M059J (cell line): ENCODE results near the gene FGFR1OP2. TPM values are rescaled to one million over a fixed set of nuclear protein-coding genes. Genes with fewer than 3 reads are reported as not detected.
"Not testable (repeated sequence)": the region's sequence is repeated elsewhere in the genome, so short reads cannot be mapped to it uniquely, and the experiment has no call there.

Experiments used
- DNase-seq: peaks from one replicate; pipeline ENCODE4 v3.0.0-alpha.2; 2012; ENCODE audit warnings: low read depth
- total RNA-seq: library from RNA; depleted of rRNA; stranded (reverse); fragments of >200 nt; shearing (Covaris generic); gene quantifications from 2 replicates; pipeline ENCODE4 v1.2.3, GENCODE V29; 2014; rRNA removed

Gene FGFR1OP2
- total RNA-seq = 46.2 and 63.2 TPM in 2 replicates

DNA sequence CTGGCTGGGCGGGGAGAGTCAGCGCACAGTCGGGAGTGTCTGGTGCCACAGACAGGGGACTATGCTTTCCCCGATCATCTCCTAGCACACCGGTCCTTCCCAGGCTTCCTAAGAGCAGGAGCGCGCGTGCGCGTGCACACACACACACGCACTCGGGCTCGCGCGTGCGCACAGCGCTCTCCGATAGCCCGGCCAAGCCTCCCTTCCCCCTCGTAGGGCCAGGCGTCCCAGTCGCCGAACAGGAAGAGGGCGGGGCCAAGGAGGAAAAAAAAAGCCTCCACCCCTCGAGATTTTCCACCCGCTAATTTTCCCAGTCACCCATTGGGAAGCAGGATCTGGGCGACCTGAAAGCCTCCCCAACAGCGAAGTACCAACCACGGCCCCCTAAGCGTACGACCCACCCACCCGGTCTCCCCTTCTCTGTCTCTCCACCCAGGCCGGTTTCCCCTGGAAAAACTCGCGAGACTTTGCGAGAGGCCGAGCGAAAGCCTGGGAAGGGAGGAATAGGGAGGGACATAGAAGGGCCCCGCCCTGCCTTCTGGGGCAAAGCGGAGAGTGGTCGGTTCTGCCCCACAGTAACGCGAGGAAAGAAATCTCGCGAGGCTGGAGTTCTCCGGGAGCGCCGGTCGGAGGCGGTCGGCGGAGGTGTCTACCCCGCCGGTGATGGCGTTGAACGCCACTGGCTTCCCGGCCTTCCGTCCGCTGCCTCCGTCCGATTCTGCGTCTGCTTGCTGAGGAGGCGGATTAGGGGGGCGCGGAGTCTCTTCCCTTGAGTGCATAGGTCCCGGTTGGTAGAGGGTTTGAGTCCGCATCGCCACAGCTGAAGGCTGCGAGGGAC, at the start of gene FGFR1OP2, which contains the start of gene INTS13:
TSS of gene FGFR1OP2 (plus strand) at position 608 of the 838 bp plus-strand sequence. CDS start 15,689 bp downstream, outside the sequence.
TSS of gene INTS13 (minus strand) at position 119 of the 838 bp plus-strand sequence. CDS start 1,178 bp downstream, outside the sequence.
- DNase-seq = peak; percentile 98

DNA sequence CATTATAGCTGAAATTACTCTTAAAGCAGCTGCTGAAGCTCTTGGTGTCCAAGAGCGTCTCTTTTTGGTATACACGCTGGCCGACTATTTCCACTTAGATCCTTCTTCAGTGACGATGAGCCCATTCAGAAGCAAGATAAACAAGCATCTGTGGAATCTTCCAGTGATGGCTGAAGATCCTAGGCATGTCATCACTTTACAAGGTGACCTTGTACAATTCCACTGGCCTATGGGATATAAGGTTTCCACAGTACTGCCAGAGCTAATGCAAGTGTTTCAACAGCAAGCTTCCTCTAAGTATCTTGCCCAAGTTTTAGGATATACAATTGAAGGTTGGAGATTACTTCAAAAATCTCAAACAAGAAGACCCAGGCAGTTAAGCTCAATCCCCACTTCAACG, 47.5 kb upstream of the FGFR1OP2 start:
- DNase-seq = no peak

DNA sequence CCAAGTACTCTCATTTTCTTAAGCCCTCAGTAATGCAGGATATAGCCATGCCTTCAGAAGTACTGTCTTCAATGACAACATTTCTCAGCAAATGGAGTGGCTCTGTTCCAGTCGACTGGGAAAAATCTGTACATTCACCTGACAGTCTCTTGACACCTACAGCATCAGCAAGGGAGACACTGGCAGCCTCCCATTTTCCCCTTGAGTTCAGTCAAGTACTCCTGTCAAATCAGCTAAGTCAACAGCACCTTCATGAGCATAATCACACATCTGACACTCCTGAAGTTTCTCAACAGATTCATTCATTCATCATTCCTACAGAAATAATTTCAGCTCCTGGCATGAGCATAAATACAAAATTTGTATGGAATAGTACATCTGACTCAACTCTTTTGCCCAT, 46.6 kb upstream of the FGFR1OP2 start:
- no peak for DNase-seq

DNA sequence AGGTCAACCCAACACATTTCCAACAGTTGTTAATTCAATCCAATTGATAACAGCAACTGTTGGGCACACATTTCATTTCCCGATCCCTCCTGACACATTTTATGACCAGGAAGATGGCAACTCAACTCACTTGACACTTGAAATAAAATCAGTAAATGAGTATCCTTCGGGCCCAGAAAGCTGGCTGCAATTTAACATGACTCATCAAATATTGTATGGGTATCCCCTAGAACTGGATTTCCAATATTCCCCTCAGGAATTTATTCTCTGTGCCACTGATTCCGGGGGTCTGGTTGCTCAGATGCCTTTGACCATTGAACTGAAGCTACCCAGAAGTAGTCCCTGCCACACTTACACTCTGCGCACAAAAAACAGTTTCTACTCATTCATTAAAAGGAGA, 42.6 kb upstream of the FGFR1OP2 start:
- DNase-seq = no peak

DNA sequence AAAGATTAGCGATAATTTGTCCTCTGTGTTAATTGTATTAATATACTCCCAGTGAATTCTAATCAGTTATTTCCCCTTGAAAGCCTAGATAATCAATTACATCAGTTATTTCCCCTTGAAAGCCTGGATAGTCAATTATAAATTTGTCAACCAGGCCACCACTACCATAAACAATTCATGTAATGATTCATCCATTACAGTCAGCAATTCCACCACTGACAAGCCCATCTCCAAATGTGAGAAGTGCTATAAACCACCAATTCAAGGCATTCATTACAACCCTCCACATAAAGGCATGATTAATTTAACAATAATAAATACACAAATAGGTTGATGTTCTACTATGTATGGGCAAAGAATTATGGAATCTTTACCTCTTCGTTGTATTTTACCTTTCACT, 41.4 kb upstream of the FGFR1OP2 start:
- peak; percentile 11 for DNase-seq

DNA sequence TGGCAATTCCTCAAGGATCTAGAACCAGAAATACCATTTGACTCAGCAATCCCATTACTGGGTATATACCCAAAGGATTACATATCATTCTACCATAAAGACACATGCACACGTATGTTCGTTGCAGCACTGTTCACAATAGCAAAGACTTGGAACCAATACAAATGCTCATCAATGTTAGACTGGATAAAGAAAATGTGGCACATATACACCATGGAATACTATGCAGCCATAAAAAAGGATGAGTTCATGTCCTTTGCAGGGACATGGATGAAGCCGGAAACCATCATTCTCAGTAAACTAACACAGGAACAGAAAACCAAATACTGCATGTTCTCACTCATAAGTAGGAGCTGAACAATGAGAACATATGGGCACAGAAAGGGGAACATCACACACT, 34.9 kb upstream of the FGFR1OP2 start:
- not testable (repeated sequence) for DNase-seq

DNA sequence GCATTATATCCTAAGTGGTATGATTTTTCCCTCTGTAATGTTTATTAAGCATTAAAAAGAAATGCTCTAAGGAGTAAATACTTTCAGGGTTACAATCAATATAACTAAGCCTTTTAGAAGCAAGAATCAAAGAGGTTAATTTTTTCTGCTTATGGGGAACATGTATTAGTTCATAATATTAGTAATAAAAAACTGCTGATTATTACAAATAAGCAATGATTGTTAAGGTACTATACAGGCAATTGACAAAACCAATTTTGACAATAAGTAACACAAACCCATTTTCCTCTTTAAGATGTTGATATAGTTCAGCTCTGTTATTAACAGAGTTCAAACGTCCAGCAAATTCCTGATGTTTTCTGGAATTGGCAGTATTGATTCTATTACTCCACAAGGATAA, 32.2 kb upstream of the FGFR1OP2 start:
- DNase-seq = no peak

DNA sequence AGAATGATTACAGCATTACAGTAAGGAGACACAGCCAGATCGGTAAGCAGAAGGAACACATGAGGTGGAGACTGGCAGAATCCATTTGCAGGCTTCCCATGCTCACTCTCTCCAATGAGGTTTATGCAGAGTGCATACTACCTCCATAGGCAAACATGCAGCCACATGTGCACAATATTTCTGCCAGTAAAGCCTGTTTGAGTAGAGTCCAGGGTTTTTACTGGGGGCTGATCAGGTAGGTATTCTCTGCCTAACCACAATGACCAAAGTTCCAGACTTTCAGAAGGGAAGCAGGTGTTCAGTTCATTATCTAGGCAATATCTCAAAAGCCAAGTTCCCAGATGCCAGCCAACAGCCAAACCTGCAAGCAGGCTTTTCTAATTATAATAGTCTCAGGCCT, 31.6 kb upstream of the FGFR1OP2 start:
- no peak for DNase-seq

DNA sequence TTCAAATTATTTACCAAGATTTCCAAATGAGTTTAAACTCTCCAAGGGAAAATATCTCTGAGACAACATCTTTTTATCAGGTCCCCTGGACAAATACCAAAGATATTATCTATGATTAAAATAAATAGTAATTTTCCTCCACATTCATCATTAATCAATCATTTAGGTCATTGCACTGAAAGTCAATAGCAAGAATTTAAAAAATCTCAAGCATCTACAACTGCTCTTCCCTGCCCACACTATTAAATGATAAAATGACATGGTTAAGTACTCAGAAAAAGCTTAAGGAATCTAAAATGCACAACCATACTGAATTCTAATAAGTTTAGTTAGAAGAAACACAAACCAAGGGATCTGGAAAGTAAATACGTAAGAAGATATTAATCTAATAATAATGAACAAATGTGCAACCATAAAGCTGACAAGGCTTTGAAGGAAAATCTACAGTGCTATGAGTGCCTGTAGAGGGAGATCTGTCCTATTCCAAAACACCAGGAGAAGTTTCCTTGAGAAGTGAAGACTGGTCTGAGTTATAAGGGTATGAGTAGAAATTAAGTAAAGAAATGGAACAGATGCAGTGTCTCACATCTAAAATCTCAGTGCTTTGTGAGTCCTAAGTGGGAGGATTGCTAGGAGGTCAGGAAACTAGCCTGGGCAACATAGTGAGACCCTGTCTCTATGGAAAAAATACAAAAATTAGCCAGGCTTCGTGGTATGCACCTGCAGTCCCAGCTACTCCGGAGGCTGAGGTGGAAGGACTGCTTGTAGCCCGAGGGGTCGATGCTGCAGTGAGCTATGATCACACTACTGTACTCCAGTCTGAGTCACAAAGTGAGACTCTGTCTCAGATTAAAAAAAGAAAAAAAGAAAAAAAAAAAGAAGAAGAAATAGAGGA, 19.7 kb upstream of the FGFR1OP2 start:
- peak; percentile 25 for DNase-seq

DNA sequence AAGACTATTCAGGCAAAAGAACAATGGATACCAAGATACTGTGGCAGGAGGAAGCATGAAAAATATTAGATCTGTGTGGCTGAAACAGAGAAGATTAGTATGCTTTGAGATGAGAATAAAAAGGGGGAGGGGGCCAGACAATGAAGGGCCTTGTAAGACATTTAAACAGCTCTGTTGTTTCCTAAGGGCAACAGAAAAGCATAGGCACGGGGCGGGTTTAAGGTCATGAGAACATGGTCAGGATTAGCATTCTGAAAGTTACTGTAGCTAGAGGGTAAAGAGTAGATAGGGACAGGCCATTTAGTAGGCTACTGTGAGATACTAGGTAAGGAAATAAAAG, 19.1 kb upstream of the FGFR1OP2 start:
- DNase-seq = no peak

DNA sequence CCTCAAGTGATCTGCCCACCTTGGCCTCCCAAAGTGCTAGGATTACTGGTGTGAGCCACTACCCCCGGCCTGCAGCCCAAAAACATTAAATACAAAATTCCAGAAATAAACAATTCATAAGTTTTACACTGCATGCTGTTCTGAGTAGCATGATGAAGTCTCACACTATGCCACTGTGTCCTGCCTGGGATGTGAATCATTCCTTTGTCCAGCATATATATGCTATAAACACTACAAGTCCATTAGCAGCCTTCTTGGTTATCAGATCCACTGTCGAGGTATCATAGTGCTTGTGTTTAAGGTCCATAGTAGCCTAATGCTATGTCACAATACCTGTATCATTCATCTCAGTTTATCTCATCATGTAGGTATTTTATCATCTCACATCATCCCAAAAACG, 16.4 kb upstream of the FGFR1OP2 start:
- no peak for DNase-seq

DNA sequence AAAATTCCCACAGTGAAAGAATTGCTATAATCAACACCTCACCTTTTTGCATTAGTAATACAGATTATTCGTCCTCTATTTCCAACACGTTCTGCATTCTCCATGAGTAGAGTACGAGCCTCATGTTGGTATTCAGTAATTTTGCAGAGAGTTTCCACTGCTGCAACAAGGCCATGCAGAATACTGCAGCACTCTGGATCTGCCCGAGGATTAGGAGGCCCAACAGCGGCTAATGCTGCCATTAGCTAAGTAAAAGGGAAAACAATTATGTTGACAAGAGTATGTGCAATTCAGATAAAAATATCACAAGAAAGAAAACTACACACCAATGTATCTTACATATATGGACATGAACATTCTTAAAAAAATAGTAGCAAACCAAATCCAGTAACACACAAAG, 9.6 kb upstream of the FGFR1OP2 start:
- no peak for DNase-seq

DNA sequence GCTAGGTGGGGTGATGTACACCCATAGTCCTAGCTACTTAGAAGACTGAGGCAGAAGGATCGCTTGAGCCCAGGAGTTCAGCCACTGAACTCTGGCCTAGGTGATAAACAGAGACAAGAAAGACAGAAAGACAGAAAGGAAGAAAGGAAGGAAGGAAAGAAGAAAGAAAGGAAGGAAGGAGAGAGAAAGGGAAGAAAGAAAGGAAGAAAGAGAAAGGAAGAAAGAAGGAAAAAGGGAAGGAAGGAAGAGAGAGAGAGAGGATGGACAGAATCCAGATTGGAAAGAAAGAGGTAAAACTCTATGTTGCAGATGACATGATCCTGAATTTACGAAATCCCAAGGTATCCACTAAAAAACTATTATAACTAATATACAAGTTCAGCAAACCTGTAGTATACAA, 8.7 kb upstream of the FGFR1OP2 start:
- DNase-seq = no peak

DNA sequence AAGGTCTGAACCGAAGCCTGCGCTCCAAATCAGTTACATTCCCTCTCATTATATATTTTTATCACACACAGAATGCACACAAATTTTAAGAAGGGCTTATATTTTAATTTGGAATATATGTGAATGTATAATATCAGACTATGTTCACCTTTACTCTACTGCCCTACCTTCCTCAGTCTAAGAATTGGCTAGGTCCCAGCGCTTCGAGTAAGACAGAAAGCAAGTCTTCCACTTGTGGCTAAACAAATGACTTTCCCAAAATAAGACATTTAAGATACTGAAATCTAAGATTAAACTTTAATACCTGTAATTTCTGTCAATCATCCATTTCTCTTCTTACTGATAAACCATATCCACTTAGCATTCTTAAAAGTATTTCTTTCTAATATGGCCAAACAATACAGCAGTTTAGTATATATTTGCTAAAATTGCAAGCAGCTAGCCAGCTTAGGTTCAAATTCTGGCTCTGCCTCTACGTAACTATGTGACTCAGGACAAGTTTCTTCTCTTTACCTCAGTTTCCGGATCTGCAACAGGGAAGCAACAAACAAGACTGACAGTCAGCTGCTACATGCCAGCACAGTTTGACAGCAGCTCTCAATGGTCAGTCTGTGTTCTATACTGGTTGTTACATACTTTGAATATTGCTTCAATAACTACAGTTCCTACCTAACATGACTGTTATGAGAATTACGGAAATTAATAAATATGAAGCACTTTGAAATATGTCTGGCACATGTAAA, 2.5 kb upstream of the FGFR1OP2 start:
- no peak for DNase-seq

DNA sequence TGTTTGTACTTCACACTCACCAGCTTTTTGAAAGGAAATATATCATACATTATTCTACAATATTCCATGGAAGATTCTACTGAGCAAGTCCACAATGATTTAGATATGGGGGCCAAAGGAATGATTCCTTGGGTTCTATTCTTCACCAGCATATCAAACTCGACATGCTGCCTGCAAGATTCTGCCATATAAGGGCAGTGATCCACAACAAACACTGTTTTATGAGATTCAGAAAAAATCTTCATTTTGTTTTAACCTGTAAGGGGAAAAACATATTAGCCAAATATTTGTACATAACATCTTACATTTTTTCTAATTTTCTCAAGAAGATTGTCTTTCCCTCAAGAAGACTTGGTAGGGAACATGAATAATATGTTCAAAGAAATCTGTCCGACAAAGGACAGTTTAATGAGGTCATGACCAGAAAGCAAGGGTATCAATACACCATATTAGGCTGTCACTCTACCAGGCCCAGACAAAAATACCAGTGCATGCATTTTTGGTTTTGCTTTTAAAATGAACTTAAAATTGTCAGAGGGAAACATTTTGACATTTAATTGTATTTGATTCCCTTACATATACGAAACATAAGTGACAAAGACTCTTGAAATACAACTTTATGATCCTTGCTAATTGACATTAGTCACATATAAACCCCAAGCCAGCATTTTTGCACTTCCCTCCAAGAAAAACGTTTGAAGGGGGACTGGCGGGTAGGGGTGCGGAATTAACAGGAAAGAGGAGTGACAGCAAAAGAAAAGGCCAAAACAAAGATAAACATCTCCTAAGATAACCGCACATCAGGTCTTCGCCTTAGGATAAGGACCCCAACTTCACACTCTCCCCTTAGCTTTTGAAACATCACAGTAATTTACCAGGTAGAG, 1.5 kb upstream of the FGFR1OP2 start:
- peak; percentile 33 for DNase-seq

DNA sequence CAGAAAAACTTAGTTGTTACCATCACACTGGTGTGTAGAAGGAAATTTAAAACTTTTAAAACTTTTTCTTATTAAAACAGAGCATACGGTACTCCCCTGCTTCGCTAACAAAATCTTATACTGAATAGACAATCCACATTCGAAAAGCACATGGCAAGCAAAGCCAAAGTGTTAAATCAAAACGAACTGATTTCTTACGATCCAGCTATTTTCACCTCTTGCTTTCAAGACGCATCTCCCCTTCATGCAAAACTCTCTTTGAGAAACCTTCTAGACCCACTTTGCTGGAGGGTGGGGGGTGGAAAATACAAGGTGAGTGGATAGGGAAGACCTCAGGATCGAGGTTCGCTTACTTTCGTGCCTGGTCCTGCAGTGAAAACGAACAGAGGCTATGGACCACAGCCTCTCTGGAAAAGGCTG, 817 bp upstream of the FGFR1OP2 start:
- no peak for DNase-seq

DNA sequence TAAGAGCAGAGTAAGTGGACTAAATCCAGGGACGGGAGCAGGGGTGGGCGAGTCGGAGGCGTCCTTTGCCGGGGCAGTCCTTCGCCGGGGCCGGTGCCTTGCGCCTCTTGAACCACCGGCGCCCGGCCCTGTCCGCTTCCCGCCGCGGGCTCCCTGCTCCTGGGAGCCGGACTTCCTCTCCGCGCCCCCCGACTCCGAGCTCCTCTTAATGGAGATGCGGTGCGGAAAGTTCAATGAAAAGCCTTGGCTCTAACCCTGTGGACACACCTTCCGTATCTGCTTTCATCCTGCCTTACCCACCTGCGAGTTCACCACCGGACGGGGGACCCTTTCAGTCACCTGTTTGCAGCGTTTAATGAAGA, 412 bp downstream of the FGFR1OP2 start:
- no peak for DNase-seq

DNA sequence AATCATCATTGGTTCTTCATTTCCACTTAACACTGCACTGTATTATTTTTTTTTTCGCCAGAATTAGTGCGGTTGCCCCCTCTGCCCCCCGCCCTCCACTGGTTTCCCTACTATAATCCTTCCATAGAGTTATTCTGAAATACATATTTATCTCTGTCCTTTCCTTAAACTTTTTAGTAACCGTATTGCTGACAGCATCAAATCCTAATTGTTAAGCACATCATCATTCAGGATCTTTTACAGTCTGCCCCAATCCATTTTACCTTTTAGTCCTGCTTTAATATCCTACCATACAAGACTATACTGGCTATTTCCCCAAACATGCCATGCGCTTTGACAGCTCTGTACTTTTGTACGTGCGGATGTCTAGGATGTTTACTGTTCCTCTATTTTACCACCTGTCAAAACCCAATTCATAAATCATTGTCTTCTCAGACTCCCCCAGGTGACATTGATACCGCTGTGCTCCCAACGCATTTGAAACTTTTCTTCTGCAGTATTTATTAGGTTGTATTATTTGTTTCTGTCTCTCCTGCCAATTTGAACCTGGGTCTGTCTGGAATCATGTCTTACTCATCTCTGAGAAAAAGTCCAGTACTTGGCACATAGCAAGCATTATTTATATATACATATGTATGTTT, 1.0 kb downstream of the FGFR1OP2 start:
- peak; percentile 12 for DNase-seq

DNA sequence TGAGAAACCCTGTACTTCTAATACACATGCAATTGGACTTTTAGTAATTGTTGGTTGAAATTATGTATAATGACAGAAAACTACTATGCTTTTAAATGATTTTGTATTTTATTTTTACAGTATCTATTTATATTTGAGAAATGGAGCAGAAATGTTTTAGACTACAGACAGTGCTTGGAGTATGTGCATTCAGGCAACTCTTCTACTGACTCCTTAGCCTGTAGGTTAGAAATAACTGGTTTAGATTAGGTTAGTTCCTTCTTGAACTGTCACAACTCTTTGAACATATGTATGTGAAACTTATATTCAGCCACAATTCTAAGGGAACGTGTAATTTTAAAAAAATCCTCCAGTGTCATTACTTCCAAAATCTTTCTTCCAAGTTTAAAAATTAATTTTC, 1.7 kb downstream of the FGFR1OP2 start:
- DNase-seq = no peak

DNA sequence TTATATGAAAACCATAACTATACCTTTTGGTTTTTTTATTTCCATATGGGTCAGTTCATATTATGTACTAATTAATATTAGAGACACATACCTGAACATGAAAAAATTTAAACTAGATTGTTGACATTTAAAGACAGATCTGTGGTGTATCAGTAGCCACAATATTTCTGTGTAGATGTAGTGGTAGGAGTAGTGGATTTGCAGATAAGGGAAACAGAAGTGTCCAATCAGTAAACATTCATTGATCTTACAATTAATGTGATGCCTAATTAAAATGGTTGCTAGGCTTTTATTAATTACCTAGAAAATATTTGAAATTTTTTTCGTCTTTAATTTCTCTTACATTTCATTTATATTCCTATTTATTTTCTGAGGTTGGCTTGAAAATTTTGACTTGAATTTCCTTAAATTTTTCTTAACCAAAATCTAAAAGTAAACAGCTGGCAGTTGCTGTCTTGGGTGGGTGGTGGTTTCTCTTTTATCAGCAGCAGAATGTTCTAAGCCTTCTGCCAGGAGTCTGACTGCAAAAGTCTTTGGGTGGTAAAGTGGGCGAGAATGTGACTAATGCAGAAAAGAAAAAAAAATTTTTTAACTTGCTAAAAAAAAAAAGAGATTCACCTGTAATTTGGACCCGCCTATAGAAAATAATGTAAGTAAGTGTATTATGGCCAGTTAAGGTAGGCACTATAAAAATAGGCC, 2.4 kb downstream of the FGFR1OP2 start:
- peak; percentile 14 for DNase-seq
